NCI-H146 (cell line): ENCODE measurements around the gene HAPSTR1.
"Not testable (repeated sequence)": the region's sequence is repeated elsewhere in the genome, so short reads cannot be mapped to it uniquely, and the experiment has no call there.

Experiments
- DNase-seq: peaks from one replicate; lab custom pipeline; 2025; lab: John Stamatoyannopoulos, UW

Gene HAPSTR1

GRCh38 chr16:9072806-9073341 is 18.6 kb upstream of the HAPSTR1 start:
- peak; percentile 32 for DNase-seq

GRCh38 chr16:9075299-9076071 is 16.0 kb upstream of the HAPSTR1 start:
- DNase-seq, result no peak

- no peak for DNase-seq
These were observed 14.2 kb upstream of the HAPSTR1 start for GRCh38 chr16:9077091-9077809.

- DNase-seq, result not testable (repeated sequence)
These were observed 12.7 kb upstream of the HAPSTR1 start for GRCh38 chr16:9078467-9079429.

GRCh38 chr16:9079430-9079812 is 12.0 kb upstream of the HAPSTR1 start:
- DNase-seq, result no peak

GRCh38 chr16:9081158-9081557 is 10.3 kb upstream of the HAPSTR1 start:
- DNase-seq, result no peak

GRCh38 chr16:9081843-9082242 is 9.6 kb upstream of the HAPSTR1 start:
- no peak for DNase-seq

- no peak for DNase-seq
These were observed 9.0 kb upstream of the HAPSTR1 start for GRCh38 chr16:9082422-9082821.

GRCh38 chr16:9087733-9088132 is 3.7 kb upstream of the HAPSTR1 start:
- DNase-seq, result not testable (repeated sequence)

- DNase-seq, result no peak
These were observed 2.6 kb upstream of the HAPSTR1 start for GRCh38 chr16:9088848-9089247.

- DNase-seq, result no peak
These were observed 1.8 kb upstream of the HAPSTR1 start for GRCh38 chr16:9089660-9090059.

- DNase-seq, result peak; percentile 55
These were observed 1.1 kb upstream of the HAPSTR1 start for GRCh38 chr16:9090101-9090959.

GRCh38 chr16:9091867-9092281 is 430 bp downstream of the HAPSTR1 start:
- peak; percentile 38 for DNase-seq

GRCh38 chr16:9092282-9092977 is 986 bp downstream of the HAPSTR1 start:
- DNase-seq, result peak; percentile 48

GRCh38 chr16:9092978-9093344 is 1.5 kb downstream of the HAPSTR1 start:
- peak; percentile 53 for DNase-seq

- no peak for DNase-seq
These were observed 2.8 kb downstream of the HAPSTR1 start for GRCh38 chr16:9094011-9094846.

- no peak for DNase-seq
These were observed 3.7 kb downstream of the HAPSTR1 start for GRCh38 chr16:9095171-9095570.

- DNase-seq, result no peak
These were observed 4.4 kb downstream of the HAPSTR1 start for GRCh38 chr16:9095656-9096397.

GRCh38 chr16:9096416-9096952 is 5.0 kb downstream of the HAPSTR1 start:
- DNase-seq, result no peak
